Measurements from ENCODE around the gene SLC17A3.

- TF ChIP-seq CTCF (IDR thresholded peaks at IDR 0.05; ENCODE audit: borderline replicate concordance, extremely low read depth, low read length, poor library complexity, severe bottlenecking) (no peak), EZH2 (IDR thresholded peaks at IDR 0.05; ENCODE audit: borderline replicate concordance, low read depth, low read length, severe bottlenecking) (no peak)
Measured at GRCh38 chr6:25875926-25876602, 2.0 kb upstream of the SLC17A3 start.
